DMS153 treated with DMSO at 0.1 percent for 48 hours (cell line): ENCODE measurements around the gene ARMC3.
"Not testable (repeated sequence)": the region's sequence is repeated elsewhere in the genome, so short reads cannot be mapped to it uniquely, and the experiment has no call there.

Experiments
- DNase-seq: peaks from one replicate; lab custom pipeline; 2025; ENCODE audit not compliant: unreplicated experiment; lab: John Stamatoyannopoulos, UW

The ARMC3 gene

GRCh38 chr10:23070913-23071218 is 143.0 kb downstream of the ARMC3 start:
- DNase-seq, result peak; percentile 24

- not testable (repeated sequence) for DNase-seq
These were observed 144.7 kb downstream of the ARMC3 start for GRCh38 chr10:23072593-23072992.

- DNase-seq, result no peak
These were observed 145.7 kb downstream of the ARMC3 start for GRCh38 chr10:23073527-23073926.

- no peak for DNase-seq
These were observed 147.8 kb downstream of the ARMC3 start for GRCh38 chr10:23075672-23076071.

GRCh38 chr10:23078114-23078513 is 150.3 kb downstream of the ARMC3 start:
- DNase-seq, result no peak

GRCh38 chr10:23079700-23080099 is 151.8 kb downstream of the ARMC3 start:
- DNase-seq, result no peak

- no peak for DNase-seq
These were observed 152.4 kb downstream of the ARMC3 start for GRCh38 chr10:23080262-23080661.

- no peak for DNase-seq
These were observed 153.4 kb downstream of the ARMC3 start for GRCh38 chr10:23081221-23081750.

GRCh38 chr10:23081891-23082290 is 154.0 kb downstream of the ARMC3 start:
- DNase-seq, result no peak
